Astrocyte (in vitro differentiated cells and primary cell): Measurements from ENCODE around the gene COL5A1.

Source experiments
- CTCF ChIP-seq: IDR thresholded peaks from 2 replicates; pipeline ENCODE4 v1.5.1; 2011; ENCODE audit warnings: low read depth, mild to moderate bottlenecking, inconsistent platforms, low read length, moderate library complexity; ENCODE audit not compliant: insufficient read depth
- EZH2 ChIP-seq: IDR thresholded peaks from 2 replicates; pipeline ENCODE4 v1.6.1; 2012; ENCODE audit warnings: mild to moderate bottlenecking, low read length, inconsistent platforms; ENCODE audit not compliant: insufficient read depth

GRCh38 chr9:134641990-134642384 is 384 bp downstream of the COL5A1 start:
- TF ChIP-seq CTCF (no peak), EZH2 (no peak)
